ENCODE data around the gene TMEM254.

- TF ChIP-seq RCOR1 (IDR thresholded peaks at IDR 0.05; ENCODE audit: borderline replicate concordance in 1 of 2, low read depth in 2 of 2, low read length in 2 of 2): no peak
- no peak for TF ChIP-seq CTCF (IDR thresholded peaks at IDR 0.05 in 2 of 3, conservative IDR thresholded peaks at IDR 0.05 in 1 of 3; ENCODE audit: insufficient read depth in 2 of 3, low read depth in 1 of 3, low read length in 3 of 3)
- TF ChIP-seq ZFPM2 (CRISPR knock-in tag; IDR thresholded peaks at IDR 0.05): no peak
- TF ChIP-seq POLR2A (conservative IDR thresholded peaks at IDR 0.05): no peak
- TF ChIP-seq TAF1 (IDR thresholded peaks at IDR 0.05; ENCODE audit: control insufficient read depth, extremely low read depth, insufficient read depth, low read length, severe bottlenecking): no peak
- TF ChIP-seq POLR2AphosphoS5 (IDR thresholded peaks at IDR 0.05; ENCODE audit: control insufficient read depth, insufficient read depth, low read depth, low read length): no peak
- TF ChIP-seq EGR1 (conservative IDR thresholded peaks at IDR 0.05): no peak
- no peak for TF ChIP-seq NCOA6 (IDR thresholded peaks at IDR 0.05)
- TF ChIP-seq EZH2 (IDR thresholded peaks at IDR 0.05; ENCODE audit: borderline replicate concordance, low read depth, low read length): no peak
Observed at GRCh38 chr10:80041162-80041561, 37.3 kb upstream of the TMEM254 start.
